SU-DHL-6 (cell line): Measurements from ENCODE around the gene MYOCD.

Experiments used
- H2AFZ ChIP-seq: fragments of 200-600 bp; sonication (generic); 2 replicates; pipeline ENCODE4 v1.6.1; 2014; ENCODE audit warnings: low read depth, mild to moderate bottlenecking, moderate library complexity, mixed read lengths, antibody characterized with exemption, low read length; ENCODE audit not compliant: severe bottlenecking
- H3F3A ChIP-seq: fragments of 200-600 bp; shearing (Covaris generic); 2 replicates; pipeline ENCODE4 v1.6.0; 2016; ENCODE audit warnings: antibody characterized with exemption, mild to moderate bottlenecking; ENCODE audit not compliant: insufficient read depth
- H3K27ac ChIP-seq: fragments of 200-600 bp; sonication (generic); 2 replicates; pipeline ENCODE4 v1.5.1; 2016; ENCODE audit warnings: low read depth, mild to moderate bottlenecking, low read length, moderate library complexity, mixed read lengths
- H3K27me3 ChIP-seq: fragments of 200-600 bp; sonication (generic), shearing (Covaris generic); 2 replicates; pipeline ENCODE4 v1.6.0; 2014; ENCODE audit warnings: mild to moderate bottlenecking, low read length
- H3K36me3 ChIP-seq: fragments of 200-600 bp; sonication (generic); 2 replicates; pipeline ENCODE4 v1.6.1; 2014; ENCODE audit warnings: mild to moderate bottlenecking, low read length, mixed read lengths
- H3K4me2 ChIP-seq: fragments of 300-600, 200-600 bp; shearing (Covaris generic), sonication (generic); 2 replicates; pipeline ENCODE4 v1.6.0; 2014; ENCODE audit warnings: low read length, low read depth, mild to moderate bottlenecking; ENCODE audit not compliant: poor library complexity, severe bottlenecking
- H3K4me3 ChIP-seq: fragments of 200-600 bp; sonication (generic); 2 replicates; pipeline ENCODE4 v1.5.1; 2014; ENCODE audit warnings: antibody characterized with exemption, low read length, mild to moderate bottlenecking, mixed read lengths; ENCODE audit not compliant: insufficient read depth, poor library complexity, severe bottlenecking
- H3K79me2 ChIP-seq: fragments of 200-600 bp; sonication (generic); 2 replicates; pipeline ENCODE4 v1.6.1; 2014; ENCODE audit warnings: mild to moderate bottlenecking, low read length, moderate library complexity; ENCODE audit not compliant: insufficient read depth
- H3K9ac ChIP-seq: fragments of 200-600 bp; sonication (generic); 2 replicates; pipeline ENCODE4 v1.7.0; 2014; ENCODE audit warnings: mild to moderate bottlenecking, low read length
- H3K9me2 ChIP-seq: fragments of 200-600 bp; sonication (generic); replicated peaks from 2 replicates; pipeline ENCODE4 v1.6.1; 2014; ENCODE audit warnings: low read length; ENCODE audit not compliant: insufficient read depth
- H3K9me3 ChIP-seq: fragments of 200-600 bp; sonication (generic); 2 replicates; pipeline ENCODE4 v1.6.1; 2014; ENCODE audit warnings: low read length, mixed read lengths; ENCODE audit not compliant: insufficient read depth
- H4K20me1 ChIP-seq: fragments of 200-600 bp; sonication (generic); 2 replicates; pipeline ENCODE4 v1.6.1; 2014; ENCODE audit warnings: low read depth, mild to moderate bottlenecking, antibody characterized with exemption, low read length, moderate library complexity, mixed read lengths
- EZH2phosphoT487 ChIP-seq: fragments of 200-600 bp; sonication (generic), shearing (Covaris generic); conservative IDR thresholded peaks from 2 replicates; pipeline ENCODE4 v1.6.1; 2018; ENCODE audit warnings: mild to moderate bottlenecking, antibody characterized with exemption, low read length, moderate library complexity, mixed read lengths
- TF ChIP-seq, protein P1 (sequence below): fragments of 200-600 bp; sonication (generic); IDR thresholded peaks from one replicate; pipeline ENCODE4 v1.5.1; 2017; ENCODE audit warnings: antibody characterized with exemption, mild to moderate bottlenecking, low read length, moderate library complexity; ENCODE audit not compliant: insufficient read depth, poor library complexity, severe bottlenecking

MYOCD gene

DNA sequence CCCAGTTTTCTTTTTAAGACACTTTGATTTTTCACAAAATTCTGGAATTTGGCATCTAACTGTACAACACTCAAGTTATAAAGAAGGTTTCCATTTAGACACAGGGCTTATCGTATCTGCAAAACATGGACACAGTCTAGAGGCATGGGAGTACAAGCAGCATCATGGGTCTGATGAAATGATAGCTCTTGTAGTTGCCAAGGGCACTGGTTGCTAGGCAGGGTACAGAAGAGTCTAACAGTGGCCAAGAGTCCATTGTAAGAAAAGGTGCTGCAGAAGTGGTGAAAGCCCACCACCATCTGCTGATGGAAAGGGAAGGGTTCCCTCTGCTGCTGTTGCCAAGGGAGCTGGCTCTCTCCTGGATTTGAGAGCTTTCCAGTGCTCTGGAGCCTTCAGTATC is 20.8 kb downstream of the MYOCD start:
- H3K9ac ChIP-seq = no peak overlapping the region
- H3K27ac ChIP-seq = no peak overlapping the region
- no peak for TF ChIP-seq EZH2phosphoT487
- TF ChIP-seq, protein P1, sequence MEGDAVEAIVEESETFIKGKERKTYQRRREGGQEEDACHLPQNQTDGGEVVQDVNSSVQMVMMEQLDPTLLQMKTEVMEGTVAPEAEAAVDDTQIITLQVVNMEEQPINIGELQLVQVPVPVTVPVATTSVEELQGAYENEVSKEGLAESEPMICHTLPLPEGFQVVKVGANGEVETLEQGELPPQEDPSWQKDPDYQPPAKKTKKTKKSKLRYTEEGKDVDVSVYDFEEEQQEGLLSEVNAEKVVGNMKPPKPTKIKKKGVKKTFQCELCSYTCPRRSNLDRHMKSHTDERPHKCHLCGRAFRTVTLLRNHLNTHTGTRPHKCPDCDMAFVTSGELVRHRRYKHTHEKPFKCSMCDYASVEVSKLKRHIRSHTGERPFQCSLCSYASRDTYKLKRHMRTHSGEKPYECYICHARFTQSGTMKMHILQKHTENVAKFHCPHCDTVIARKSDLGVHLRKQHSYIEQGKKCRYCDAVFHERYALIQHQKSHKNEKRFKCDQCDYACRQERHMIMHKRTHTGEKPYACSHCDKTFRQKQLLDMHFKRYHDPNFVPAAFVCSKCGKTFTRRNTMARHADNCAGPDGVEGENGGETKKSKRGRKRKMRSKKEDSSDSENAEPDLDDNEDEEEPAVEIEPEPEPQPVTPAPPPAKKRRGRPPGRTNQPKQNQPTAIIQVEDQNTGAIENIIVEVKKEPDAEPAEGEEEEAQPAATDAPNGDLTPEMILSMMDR = no peak
- no peak overlapping the region for H3K4me2 ChIP-seq
- H3K27me3 ChIP-seq = no peaks in the 10 kb centered on the region
- no peak overlapping the region for H3K4me3 ChIP-seq
- H3K9me2 ChIP-seq = no peaks in the 10 kb centered on the region
- H3K9me3 ChIP-seq = no peaks in the 10 kb centered on the region
- no peaks in the 10 kb centered on the region for H3K36me3 ChIP-seq
- no peaks in the 10 kb centered on the region for H3F3A ChIP-seq
- no peaks in the 10 kb centered on the region for H4K20me1 ChIP-seq
- H2AFZ ChIP-seq = no peak overlapping the region
- no peaks in the 10 kb centered on the region for H3K79me2 ChIP-seq

DNA sequence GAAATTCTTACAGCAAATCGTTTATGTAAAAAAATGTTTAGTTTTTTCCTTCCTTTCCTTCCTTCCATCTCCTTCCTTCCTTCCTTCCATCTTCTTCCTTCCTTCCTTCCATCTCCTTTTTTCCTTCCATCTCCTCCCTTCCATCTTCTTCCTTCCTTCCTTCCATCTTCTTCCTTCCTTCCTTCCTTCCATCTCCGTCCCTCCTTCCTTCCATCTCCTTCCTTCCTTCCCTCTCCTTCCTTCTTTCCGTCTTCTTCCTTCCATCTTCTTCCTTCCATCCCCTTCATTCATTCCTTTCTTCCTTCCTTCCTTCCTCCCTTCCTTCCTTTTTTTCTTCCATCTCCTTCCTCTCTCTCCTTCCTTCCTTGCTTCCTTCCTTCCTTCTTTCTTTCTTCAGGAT is 22.7 kb downstream of the MYOCD start:
- no peak overlapping the region for H3K4me3 ChIP-seq
- TF ChIP-seq EZH2phosphoT487 = no peak
- TF ChIP-seq, protein P1 = no peak

DNA sequence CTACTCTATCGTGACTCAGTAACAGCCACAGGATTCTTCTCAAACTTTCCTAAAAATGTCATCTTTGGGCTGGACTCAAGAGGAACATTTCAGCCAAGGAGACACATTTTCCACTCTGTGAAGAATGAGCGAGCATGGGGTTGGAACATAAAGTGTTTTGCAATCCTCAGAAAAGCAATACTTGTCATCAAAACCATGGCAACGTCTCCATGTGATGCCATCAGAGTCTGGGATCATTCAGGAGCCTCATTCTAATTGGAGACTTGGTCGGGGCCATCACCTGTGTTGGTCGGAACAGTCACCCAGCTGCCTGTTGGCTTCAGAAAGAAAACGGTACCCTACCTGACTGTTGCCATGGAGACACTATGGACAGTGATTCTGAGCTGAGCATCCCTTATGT is 25.5 kb downstream of the MYOCD start:
- Histone ChIP-seq H3K27ac (no peak overlapping the region), H3K27me3 (no peaks in the 10 kb centered on the region), H3K9me3 (no peaks in the 10 kb centered on the region), H3K9ac (no peak overlapping the region), H4K20me1 (no peaks in the 10 kb centered on the region), H3K36me3 (no peaks in the 10 kb centered on the region), H3K79me2 (no peaks in the 10 kb centered on the region), H3F3A (no peaks in the 10 kb centered on the region), H3K4me3 (no peak overlapping the region), H3K9me2 (no peaks in the 10 kb centered on the region), H3K4me2 (no peak overlapping the region), H2AFZ (no peak overlapping the region)
- TF ChIP-seq, protein P1 = no peak
- TF ChIP-seq EZH2phosphoT487 = no peak

More for the DNA sequence above, 22.7 kb downstream of the MYOCD start:
- Histone ChIP-seq H2AFZ (no peak overlapping the region), H3F3A (no peaks in the 10 kb centered on the region), H3K36me3 (no peaks in the 10 kb centered on the region), H3K27ac (no peak overlapping the region), H3K9me2 (no peaks in the 10 kb centered on the region), H3K79me2 (no peaks in the 10 kb centered on the region), H3K9ac (no peak overlapping the region), H3K4me2 (no peak overlapping the region), H3K27me3 (no peaks in the 10 kb centered on the region), H4K20me1 (no peaks in the 10 kb centered on the region), H3K9me3 (no peaks in the 10 kb centered on the region)
